SU-DHL-6 (cell line): ENCODE measurements around the gene CAPN8.
A peak's percentile ranks its signal among the peaks of the same experiment; 100 is the strongest.

Experiments
- H2AFZ ChIP-seq: fragments of 200-600 bp; sonication (generic); 2 replicates; pipeline ENCODE4 v1.6.1; 2014; ENCODE audit warnings: low read depth, mild to moderate bottlenecking, moderate library complexity, mixed read lengths, antibody characterized with exemption, low read length; ENCODE audit not compliant: severe bottlenecking
- H3F3A ChIP-seq: fragments of 200-600 bp; shearing (Covaris generic); 2 replicates; pipeline ENCODE4 v1.6.0; 2016; ENCODE audit warnings: antibody characterized with exemption, mild to moderate bottlenecking; ENCODE audit not compliant: insufficient read depth
- H3K27ac ChIP-seq: fragments of 200-600 bp; sonication (generic); 2 replicates; pipeline ENCODE4 v1.5.1; 2016; ENCODE audit warnings: low read depth, mild to moderate bottlenecking, low read length, moderate library complexity, mixed read lengths
- H3K27me3 ChIP-seq: fragments of 200-600 bp; sonication (generic), shearing (Covaris generic); 2 replicates; pipeline ENCODE4 v1.6.0; 2014; ENCODE audit warnings: mild to moderate bottlenecking, low read length
- H3K36me3 ChIP-seq: fragments of 200-600 bp; sonication (generic); 2 replicates; pipeline ENCODE4 v1.6.1; 2014; ENCODE audit warnings: mild to moderate bottlenecking, low read length, mixed read lengths
- H3K4me2 ChIP-seq: fragments of 300-600, 200-600 bp; shearing (Covaris generic), sonication (generic); 2 replicates; pipeline ENCODE4 v1.6.0; 2014; ENCODE audit warnings: low read length, low read depth, mild to moderate bottlenecking; ENCODE audit not compliant: poor library complexity, severe bottlenecking
- H3K4me3 ChIP-seq: fragments of 200-600 bp; sonication (generic); 2 replicates; pipeline ENCODE4 v1.5.1; 2014; ENCODE audit warnings: antibody characterized with exemption, low read length, mild to moderate bottlenecking, mixed read lengths; ENCODE audit not compliant: insufficient read depth, poor library complexity, severe bottlenecking
- H3K79me2 ChIP-seq: fragments of 200-600 bp; sonication (generic); 2 replicates; pipeline ENCODE4 v1.6.1; 2014; ENCODE audit warnings: mild to moderate bottlenecking, low read length, moderate library complexity; ENCODE audit not compliant: insufficient read depth
- H3K9ac ChIP-seq: fragments of 200-600 bp; sonication (generic); 2 replicates; pipeline ENCODE4 v1.7.0; 2014; ENCODE audit warnings: mild to moderate bottlenecking, low read length
- H3K9me2 ChIP-seq: fragments of 200-600 bp; sonication (generic); replicated peaks from 2 replicates; pipeline ENCODE4 v1.6.1; 2014; ENCODE audit warnings: low read length; ENCODE audit not compliant: insufficient read depth
- H3K9me3 ChIP-seq: fragments of 200-600 bp; sonication (generic); 2 replicates; pipeline ENCODE4 v1.6.1; 2014; ENCODE audit warnings: low read length, mixed read lengths; ENCODE audit not compliant: insufficient read depth
- H4K20me1 ChIP-seq: fragments of 200-600 bp; sonication (generic); 2 replicates; pipeline ENCODE4 v1.6.1; 2014; ENCODE audit warnings: low read depth, mild to moderate bottlenecking, antibody characterized with exemption, low read length, moderate library complexity, mixed read lengths
- CTCF ChIP-seq: fragments of 200-600 bp; sonication (generic); IDR thresholded peaks from one replicate; pipeline ENCODE4 v1.5.1; 2017; ENCODE audit warnings: antibody characterized with exemption, mild to moderate bottlenecking, low read length, moderate library complexity; ENCODE audit not compliant: insufficient read depth, poor library complexity, severe bottlenecking
- EZH2phosphoT487 ChIP-seq: fragments of 200-600 bp; sonication (generic), shearing (Covaris generic); conservative IDR thresholded peaks from 2 replicates; pipeline ENCODE4 v1.6.1; 2018; ENCODE audit warnings: mild to moderate bottlenecking, antibody characterized with exemption, low read length, moderate library complexity, mixed read lengths

Gene CAPN8

GRCh38 chr1:223628233-223629125, 37.0 kb downstream of the CAPN8 start:
- Histone ChIP-seq H3K27me3 (no peaks in the 10 kb centered on the region), H3K4me2 (no peak overlapping the region), H3K9me3 (no peaks in the 10 kb centered on the region), H3K9me2 (no peaks in the 10 kb centered on the region), H3K4me3 (no peak overlapping the region), H3K79me2 (no peaks in the 10 kb centered on the region), H3K36me3 (no peaks in the 10 kb centered on the region), H4K20me1 (no peaks in the 10 kb centered on the region), H2AFZ (no peak overlapping the region), H3F3A (no peaks in the 10 kb centered on the region), H3K9ac (no peak overlapping the region), H3K27ac (no peak overlapping the region)
- TF ChIP-seq CTCF: peak; percentile 77
- no peak for TF ChIP-seq EZH2phosphoT487

GRCh38 chr1:223622132-223622842, 43.2 kb downstream of the CAPN8 start:
- Histone ChIP-seq H3K9ac (no peak overlapping the region), H3K27ac (no peak overlapping the region)

GRCh38 chr1:223621312-223621734, 44.2 kb downstream of the CAPN8 start:
- no peaks in the 10 kb centered on the region for H3K9me2 ChIP-seq
- no peaks in the 10 kb centered on the region for H3K27me3 ChIP-seq
- no peak overlapping the region for H2AFZ ChIP-seq
- no peak overlapping the region for H3K9ac ChIP-seq
- no peak overlapping the region for H3K4me2 ChIP-seq
- no peak overlapping the region for H3K27ac ChIP-seq
- no peaks in the 10 kb centered on the region for H3F3A ChIP-seq
- no peaks in the 10 kb centered on the region for H3K79me2 ChIP-seq
- H3K36me3 ChIP-seq: no peaks in the 10 kb centered on the region
- TF ChIP-seq EZH2phosphoT487 (no peak), CTCF (no peak)
- H3K4me3 ChIP-seq: no peak overlapping the region
- no peaks in the 10 kb centered on the region for H3K9me3 ChIP-seq
- H4K20me1 ChIP-seq: no peaks in the 10 kb centered on the region

More at GRCh38 chr1:223622132-223622842, 43.2 kb downstream of the CAPN8 start:
- no peaks in the 10 kb centered on the region for H3K27me3 ChIP-seq
- H2AFZ ChIP-seq: no peak overlapping the region
- H3K4me2 ChIP-seq: no peak overlapping the region
- H3K36me3 ChIP-seq: no peaks in the 10 kb centered on the region
- no peaks in the 10 kb centered on the region for H3K9me3 ChIP-seq
- TF ChIP-seq CTCF (no peak), EZH2phosphoT487 (no peak)
- no peaks in the 10 kb centered on the region for H3K79me2 ChIP-seq
- H3K4me3 ChIP-seq: no peak overlapping the region
- no peaks in the 10 kb centered on the region for H4K20me1 ChIP-seq
- H3F3A ChIP-seq: no peaks in the 10 kb centered on the region
- no peaks in the 10 kb centered on the region for H3K9me2 ChIP-seq
